ENCODE measurements around the gene PHF24. TPM values are rescaled to one million over a fixed set of nuclear protein-coding genes. Genes with fewer than 3 reads are reported as not detected.

PHF24 gene
- total RNA-seq, 2 donors from 2014 or later, result 0.32 to 0.47 TPM

DNA sequence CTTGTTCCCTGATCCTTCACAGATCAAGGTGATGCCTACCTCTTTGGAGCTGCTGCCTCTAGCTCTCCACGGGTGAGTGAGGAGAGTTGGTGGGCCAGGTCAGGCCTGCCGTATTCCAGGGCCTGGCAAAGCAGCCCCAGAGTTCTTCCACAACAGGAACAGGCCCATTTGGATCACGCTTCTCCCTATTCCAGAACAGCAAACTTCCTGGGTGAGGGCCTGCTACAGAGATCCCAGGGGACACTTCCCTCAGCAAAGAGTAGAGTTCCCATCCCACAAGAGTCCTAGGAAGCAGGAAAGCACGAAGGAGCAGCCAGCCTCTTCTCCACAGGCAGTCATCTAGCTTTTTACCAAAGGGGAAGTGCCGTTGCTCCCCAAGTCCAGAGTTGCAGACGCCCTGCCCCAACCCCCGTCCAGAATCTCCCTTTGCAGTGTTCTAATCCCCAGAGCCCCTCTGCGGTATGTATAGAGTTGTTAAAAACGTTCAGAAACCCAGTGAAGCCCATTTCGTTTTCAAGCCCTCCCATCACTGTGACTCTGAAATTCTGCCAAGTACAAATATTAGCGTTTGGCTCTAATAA lies 22.2 kb downstream of the PHF24 start:
- intact Hi-C loops (cut with DNase I), result no loop called here
- ATAC-seq (no peak), DNase-seq (no peak)

DNA sequence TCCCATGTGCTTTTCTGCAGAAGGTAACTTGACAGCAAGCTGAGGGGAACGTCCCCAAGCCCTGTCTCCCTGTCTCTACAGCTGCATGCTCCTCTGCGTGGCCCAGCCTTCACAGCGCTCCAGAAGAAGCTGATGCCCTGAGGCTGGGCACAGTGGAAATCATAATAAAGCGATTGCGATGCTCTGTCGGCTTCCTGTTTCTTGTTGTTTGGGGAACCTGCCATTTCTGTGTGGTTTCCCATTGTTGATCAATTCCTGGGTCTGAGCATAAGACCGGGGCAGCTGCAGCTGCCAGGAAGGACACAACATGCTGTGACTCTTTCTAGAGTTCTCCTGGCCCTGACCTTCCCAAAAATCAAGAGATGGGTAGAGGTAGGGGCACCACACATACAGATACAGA lies 24.3 kb downstream of the PHF24 start:
- ATAC-seq (no peak), DNase-seq (no peak)
- intact Hi-C loops (cut with DNase I), result no loop called here

DNA sequence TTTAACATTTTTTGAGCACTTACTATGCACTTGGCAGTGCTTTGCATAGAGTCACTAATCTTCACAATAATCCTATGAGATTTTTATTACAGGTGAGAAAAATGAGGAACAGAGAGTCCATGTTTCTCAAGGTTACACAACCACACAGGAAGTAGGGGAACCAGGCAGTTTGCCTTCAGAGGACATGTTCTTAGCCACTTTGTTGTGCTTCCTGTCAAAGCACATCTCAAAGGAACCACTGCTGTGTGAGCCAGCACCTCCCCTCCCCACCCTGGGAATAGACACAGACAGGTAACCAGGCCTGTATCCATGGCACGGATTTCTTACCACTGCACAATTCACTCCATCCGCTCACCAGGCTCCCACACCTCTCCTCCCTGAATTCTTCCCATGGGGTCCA lies 25.1 kb downstream of the PHF24 start:
- ATAC-seq (no peak), DNase-seq (no peak)
- intact Hi-C loops (cut with DNase I), result no loop called here

DNA sequence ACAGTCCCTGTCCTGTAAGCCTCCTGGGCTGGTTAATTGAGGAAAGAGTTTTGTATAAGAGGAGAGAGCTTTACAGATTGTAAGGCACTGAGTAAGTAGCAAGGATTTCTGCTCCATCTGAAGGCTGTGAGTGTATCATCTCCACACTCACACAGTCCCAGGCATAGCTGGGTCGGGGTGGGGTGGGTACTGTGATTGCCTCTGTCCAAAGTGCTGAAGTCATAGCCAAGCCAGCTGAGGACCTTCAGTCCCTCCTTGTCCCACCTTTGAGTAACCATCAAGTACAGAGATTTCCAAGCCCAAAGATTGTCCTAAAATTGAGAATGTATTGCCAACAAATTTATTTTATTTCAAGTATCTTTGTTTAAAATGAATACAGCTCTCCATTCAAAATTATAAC lies 26.0 kb downstream of the PHF24 start:
- DNase-seq (no peak), ATAC-seq (peak in 1 of 2 donors; percentile 27)
- intact Hi-C loops (cut with DNase I), result loop anchor here in 1 of 2 donors (2.0 kb wide), 1 partner anchor 85 kb away; no protein-coding TSS in a partner anchor

DNA sequence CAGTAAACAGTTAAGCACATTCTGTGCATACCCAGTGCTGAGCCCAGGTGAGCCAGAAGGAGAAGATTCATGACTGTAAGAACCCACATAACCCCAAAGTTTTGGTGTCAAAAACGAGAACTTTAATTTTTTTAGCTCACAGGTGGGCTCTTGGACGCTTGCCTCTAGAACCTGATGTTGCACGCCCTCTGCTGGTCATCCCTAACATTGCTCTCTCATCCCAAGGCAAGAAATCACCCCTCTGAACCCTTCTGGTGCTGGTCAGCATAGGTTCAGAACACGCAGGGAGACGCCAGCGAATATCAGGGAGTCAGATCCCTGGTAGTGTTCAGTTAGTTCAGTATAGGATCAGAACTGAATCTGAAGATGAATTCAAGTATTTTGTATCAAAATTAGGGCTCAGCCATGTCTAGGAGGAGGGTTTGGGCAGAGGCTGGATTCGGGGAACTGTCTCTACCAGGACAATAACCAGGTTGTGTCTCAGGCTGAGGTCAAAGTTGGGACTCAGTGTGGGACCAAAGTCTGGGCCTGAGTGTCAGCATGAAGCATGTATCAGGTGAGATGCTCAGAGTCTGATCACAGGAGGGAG lies 27.3 kb downstream of the PHF24 start:
- DNase-seq (no peak), ATAC-seq (no peak)
- intact Hi-C loops (cut with DNase I), result loop anchor here in 1 of 2 donors (2.0 kb wide), 1 partner anchor 87 kb away; no protein-coding TSS in a partner anchor

DNA sequence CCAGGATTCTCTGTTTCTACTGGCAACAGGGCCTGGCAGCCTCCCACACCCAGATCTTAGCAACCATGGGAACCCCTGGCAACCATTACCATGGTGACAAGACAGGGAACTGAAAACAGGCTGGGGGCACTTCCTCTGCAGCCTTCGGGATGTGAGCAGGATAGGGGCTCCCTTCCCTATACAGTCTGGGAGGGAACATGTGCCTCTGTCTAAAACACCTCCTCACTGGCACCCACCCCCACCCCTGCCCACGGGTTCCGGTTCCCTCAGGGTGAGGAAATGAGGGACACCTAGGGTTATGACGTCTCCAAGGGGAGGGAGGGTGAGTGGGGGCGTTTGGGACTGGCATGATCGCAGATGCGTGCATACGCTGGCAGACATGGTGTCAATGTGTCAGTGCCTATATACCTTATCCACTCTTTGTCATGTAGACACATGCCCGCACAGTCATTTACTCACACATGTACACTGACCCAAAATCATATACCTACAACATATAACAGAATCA lies 28.5 kb downstream of the PHF24 start:
- intact Hi-C loops (cut with DNase I), result no loop called here
- DNase-seq (no peak), ATAC-seq (no peak)

DNA sequence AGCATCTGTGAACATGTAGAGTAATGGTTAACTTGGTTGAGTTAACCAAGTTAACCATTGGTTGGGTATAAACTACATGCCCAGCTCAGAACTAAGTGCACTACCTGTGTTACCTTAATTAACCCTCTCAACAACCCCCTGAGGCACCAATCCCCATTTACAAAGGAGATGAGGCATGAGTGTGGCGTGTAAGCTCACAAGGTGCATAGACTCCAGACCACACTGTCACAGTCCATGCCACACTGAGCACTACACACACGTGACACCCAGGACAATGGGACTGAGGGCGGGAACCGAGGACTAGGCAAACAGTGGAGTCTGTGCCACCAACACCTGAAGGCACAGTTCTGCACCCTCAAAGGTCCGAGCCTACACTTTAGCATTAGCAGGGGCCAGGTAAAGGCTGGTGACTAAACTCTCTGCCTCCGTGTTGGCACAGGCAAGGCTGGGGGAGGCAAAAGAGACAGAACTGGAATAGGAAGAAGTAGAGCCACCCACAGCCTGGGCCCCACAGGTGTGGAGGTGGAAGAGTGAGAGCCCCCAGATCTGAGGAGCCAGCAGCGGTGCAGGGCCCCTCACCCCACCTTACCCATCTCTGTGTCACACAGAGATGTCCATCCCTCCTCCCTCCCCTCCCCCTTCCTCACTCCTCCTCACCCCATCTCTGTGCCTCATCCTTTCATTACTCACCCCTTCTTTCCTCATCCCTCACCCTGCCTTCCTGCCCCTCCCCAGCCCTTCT lies 29.2 kb downstream of the PHF24 start:
- intact Hi-C loops (cut with DNase I), result no loop called here
- no peak for ATAC-seq

DNA sequence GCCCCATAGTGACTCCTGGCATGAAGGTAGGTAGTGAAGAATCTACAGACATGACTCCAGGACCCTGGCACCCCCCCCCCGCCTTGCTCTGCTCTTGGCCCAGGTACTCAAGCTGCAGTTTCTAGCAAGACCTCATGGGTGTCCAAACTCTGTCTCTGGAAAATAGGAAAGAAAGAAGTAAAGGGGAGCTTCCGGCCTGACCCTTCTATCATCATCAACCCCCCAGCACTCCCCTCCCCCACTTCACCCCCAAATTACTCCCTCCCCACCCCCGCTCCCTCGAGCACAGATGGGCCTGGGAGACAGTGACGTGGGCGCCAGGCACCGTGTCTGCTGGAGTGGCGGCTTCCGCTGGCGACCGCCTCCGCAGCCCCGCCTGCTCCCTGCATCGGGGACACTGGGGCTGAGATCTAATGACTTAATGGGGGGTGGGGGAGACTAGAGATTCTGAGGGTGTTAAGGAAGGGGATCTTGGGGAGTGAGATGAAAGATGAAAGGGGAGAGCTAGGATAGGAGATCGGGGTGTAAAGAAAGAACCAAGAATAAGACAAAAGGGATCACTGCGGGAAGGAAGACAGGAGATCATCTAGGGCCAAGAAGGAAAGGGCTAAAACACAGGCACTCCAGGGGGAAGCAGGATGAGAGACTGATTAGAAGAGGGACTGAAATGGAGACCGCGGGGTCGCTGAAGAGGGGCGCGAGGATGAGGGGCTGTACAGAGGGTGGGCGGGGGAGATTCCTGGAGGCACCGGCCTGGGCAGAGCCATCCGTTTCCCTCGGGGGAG lies 30.3 kb downstream of the PHF24 start:
- DNase-seq (peak; percentile 75), ATAC-seq (peak in 1 of 2 donors; percentile 21)
- intact Hi-C loops (cut with DNase I), result no loop called here

More for the DNA sequence above, 29.2 kb downstream of the PHF24 start:
- no peak for DNase-seq

DNA sequence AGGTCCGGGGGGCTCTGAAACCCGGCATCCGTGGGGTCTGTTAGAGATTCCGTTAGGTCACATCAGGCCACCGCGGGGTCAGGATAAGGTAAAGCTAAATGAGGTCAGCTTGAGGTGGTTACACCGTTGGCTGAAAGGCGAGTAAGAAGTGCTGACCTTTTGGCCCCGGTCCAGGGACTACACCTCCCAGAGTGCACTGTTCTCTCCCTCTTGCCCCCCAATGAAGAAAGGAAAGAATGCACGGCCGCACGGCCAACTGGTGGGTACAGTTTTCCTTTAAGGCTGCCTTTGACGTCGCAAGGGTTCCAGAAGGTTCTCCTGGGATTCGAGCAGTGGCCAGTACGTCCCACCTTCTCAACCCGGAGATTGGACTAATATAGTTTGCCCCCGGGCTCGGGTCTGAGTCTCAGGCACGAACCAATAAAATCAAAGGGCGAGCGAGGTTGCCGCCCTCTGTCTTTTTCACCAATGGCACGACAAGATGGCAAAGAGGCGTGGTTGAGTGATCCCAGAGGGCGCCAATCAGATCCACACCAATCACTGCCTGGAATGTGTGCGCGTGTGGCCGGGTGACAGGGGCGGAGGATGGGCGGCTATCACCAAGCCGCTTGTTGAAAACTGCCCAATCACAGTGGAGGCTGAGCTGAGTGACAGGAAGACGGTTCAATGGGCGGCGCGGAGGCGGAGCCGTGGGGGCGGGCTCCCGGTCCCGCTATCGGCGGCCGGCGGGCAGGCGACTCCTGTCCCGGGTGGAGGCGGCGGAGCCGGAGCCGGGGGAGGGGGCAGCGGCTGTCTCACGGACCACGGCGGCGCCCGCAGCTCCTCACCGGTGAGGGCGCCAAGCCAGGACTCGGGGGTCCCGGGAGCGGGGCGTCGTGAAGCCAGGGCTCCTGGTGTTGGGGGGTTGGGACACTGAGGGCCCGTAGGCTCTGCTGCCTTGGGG lies 31.2 kb downstream of the PHF24 start, which contains the start of gene DNAJB5:
Gene DNAJB5 (plus strand): TSS at position 743 of the 943 bp plus-strand sequence. CDS start 886 bp downstream, outside the sequence.
- intact Hi-C loops (cut with DNase I), result no loop called here
- DNase-seq, result peak; percentile 99
- peak; percentile 85 to 87 for ATAC-seq

DNA sequence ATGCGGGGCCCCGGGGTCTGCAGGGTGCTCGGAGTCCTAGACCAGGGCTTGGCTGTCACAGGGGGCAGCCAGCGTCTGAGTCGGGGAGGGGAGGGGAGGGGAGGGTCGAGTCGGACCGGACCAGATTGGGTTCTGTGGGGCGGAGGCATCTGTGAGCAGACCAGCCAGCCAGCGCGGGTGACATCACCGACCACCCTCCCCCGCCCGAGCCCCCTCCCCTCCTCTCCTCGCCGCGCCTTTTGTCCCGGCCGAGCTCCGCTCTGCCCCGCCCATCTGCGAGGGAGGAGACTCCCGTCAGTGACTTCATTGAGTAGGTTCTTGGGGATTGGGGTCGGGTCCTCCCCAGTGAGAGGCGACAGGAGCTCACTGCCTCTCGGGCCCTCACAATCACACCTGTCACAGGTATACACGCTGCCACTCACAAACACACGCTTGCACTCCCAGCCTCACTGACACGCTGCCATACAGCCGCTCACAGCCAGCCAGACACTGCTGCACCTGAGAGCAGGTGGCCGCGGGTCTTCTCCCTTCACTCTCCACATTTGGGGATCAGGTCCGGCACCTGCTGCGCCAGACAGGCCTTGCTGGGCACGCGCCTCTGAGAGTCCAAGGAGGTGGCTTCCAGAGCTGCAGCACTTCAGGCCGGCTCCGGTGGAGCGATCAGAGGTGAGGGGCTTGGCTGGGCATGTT lies 32.0 kb downstream of the PHF24 start:
- peak; percentile 78 for DNase-seq
- ATAC-seq, result peak; percentile 9 to 20
- intact Hi-C loops (cut with DNase I), result loop anchor here in 1 of 2 donors (10.0 kb wide), 1 partner anchor 85 kb away; the partner anchor contains the start of genes FANCG and VCP

DNA sequence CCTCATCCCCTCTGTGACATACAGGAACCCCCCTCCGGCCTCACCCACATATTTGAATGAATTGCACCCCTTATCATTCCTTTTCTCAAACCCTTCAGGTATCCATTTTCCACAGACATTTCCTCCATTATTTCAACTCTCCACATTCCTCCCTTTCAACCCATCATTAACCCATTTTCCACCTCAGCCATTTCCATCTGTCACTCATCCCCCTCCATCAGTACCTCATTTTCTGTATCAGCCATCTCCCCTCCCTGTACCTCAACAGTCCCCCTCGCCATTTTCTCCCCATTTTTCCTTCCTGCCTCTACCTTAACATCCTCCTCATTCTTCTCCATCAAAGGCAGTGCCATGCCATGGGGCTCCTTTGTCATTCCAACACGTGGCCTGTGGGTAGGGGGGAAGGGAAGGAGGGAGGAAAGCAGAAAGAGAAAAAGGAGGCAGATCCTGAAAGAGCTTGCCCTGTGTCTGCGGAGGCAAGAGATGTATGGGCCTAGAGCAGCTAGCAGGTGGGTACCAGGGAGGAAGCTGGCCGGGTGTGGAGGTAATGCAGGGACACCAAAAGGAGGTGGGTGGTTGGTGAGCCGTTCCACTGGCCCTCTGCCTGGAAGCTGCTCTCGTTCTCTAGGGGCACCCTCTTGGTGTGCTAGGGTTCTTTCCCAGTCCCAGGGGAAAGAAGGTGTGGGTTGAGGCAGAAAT lies 33.0 kb downstream of the PHF24 start:
- DNase-seq (no peak), ATAC-seq (no peak)
- intact Hi-C loops (cut with DNase I), result loop anchor here in 1 of 2 donors (10.0 kb wide), 1 partner anchor 84 kb away; the partner anchor contains the start of genes FANCG and VCP

DNA sequence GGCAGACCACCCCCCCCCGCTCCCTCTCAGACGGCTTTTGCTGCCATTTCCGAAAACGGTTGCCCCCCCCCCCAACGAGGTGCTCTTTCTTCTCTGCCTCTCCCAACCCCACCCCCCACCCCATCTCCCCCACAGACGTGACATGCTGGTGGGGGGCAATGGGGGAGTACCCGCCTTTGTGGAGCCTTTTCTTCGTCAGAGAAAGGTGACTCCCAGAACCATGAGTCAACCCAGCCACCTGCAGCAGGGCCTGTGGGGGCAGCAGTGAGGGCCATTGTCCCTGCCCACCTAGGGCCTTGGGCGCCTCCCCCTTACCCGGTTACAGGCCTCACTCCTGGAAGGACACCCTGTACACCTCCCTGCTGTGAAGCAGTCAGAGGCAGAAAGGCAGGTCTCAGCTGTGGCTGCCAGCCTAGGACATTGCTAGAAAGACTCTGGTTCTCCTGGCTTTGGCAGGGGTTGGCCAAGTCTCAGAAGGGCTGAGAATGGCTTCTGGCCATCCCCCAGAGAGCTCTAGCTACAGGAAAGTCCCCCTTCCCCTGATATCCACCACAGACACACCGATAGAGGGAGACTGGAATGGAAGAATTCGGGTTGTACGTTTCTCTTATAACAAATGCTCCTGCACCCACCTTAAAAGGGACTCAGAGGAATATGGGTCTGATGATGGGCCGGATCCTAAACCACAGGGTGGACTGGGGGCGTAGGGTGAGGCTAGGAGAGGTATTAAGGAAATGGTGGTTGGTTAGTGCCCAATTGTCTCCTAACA lies 33.7 kb downstream of the PHF24 start:
- DNase-seq (peak; percentile 65), ATAC-seq (peak in 1 of 2 donors; percentile 1)
- intact Hi-C loops (cut with DNase I), result loop anchor here in 1 of 2 donors (10.0 kb wide), 1 partner anchor 83 kb away; the partner anchor contains the start of genes FANCG and VCP

DNA sequence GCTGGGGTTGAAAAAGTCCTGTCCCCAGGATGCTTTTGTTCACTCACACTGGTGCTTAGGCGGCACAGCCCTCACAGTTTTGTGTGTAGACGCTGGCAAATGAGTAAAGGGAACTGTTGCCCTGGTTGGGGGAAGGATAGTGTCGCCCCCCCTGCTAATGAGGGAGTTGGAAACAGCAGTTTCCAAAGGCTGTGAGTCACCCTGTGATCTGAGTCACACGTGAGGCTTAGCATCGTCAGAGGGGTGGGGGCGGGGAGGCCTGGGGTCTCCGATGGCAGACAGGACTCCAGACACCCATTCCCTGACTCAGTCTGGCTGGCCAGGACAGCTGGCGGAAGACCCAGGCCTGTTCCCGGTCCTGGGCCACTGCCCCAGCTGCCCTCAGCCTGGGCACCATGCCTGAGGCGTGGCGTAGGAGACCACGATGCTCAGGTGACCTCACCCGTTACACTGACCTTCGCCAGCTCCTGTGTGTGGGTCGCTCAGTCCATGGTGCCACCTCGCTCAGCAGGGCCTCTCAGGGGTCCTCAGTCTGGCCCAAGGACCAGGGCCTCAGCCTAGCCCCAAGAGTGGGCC lies 34.4 kb downstream of the PHF24 start:
- DNase-seq, result peak; percentile 78
- ATAC-seq, result peak in 1 of 2 donors; percentile 16
- intact Hi-C loops (cut with DNase I), result loop anchor here in 1 of 2 donors (10.0 kb wide), 1 partner anchor 82 kb away; the partner anchor contains the start of genes FANCG and VCP

DNA sequence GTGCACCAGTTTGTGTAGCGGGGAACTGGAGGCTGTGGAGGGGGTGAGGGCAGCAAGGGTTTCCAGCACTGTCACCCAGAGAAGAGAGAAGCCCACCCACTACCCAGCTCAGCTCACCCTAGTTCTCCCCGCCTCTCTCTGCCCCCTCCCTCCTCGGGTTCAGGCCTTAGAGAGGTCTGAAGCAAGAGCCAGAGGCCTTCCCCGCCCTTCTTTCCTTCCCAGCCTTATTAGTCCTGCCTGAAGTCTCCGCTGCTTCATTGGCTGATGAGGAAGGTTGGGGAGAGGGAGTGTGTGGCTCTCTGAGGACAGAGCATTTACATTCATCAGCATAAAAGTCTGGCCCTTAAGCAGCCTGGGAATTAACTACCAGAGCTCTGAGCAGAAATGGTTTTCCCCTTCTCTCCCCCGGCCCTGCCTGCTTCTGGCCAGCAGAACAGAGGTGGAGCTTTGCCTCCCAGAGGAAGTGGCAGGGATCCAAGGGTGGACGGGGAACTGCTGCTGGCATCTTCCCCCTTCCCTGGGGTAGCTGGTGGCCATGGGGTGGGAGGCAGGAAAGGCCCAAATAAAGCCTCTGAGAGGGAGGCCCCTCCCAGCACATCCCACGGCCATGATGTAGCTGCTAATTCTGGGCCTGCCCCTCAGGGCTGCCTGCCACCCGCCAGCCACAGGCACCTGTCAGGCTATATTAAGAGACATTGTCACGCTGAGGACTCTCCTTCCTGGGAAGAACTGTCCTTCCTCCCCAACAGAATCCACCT lies 35.6 kb downstream of the PHF24 start:
- peak; percentile 45 to 52 for ATAC-seq
- DNase-seq, result peak; percentile 90
- intact Hi-C loops (cut with DNase I), result loop anchor here in 1 of 2 donors (10.0 kb wide), 1 partner anchor 81 kb away; the partner anchor contains the start of genes FANCG and VCP
